Parathyroid adenoma (tissue), 2 donors: ENCODE results near the gene F7.
"Not testable (repeated sequence)": the region's sequence is repeated elsewhere in the genome, so short reads cannot be mapped to it uniquely, and the experiment has no call there.

Experiments used
- H2AFZ ChIP-seq: fragments of 300-600 bp; sonication (generic); one replicate; pipeline ENCODE4 v1.7.0; 2017; ENCODE audit warnings: antibody characterized with exemption, mild to moderate bottlenecking
- H3K27ac ChIP-seq: fragments of 300-600 bp; sonication (generic); one replicate; pipeline ENCODE4 v1.7.0; 2017
- H3K27me3 ChIP-seq: fragments of 300-600 bp; sonication (generic); one replicate; pipeline ENCODE4 v1.7.0; 2017; ENCODE audit warnings: low read length; ENCODE audit not compliant: control insufficient read depth, insufficient read depth
- H3K36me3 ChIP-seq: fragments of 300-600 bp; sonication (generic); one replicate; pipeline ENCODE4 v1.7.0; 2017; ENCODE audit warnings: low read length; ENCODE audit not compliant: control insufficient read depth, insufficient read depth
- H3K4me1 ChIP-seq: fragments of 300-600 bp; sonication (generic); one replicate; pipeline ENCODE4 v1.7.0; 2017; ENCODE audit warnings: control low read depth
- H3K4me2 ChIP-seq: fragments of 300-600 bp; sonication (generic); one replicate; pipeline ENCODE4 v1.7.0; 2017; ENCODE audit warnings: low read length
- H3K4me3 ChIP-seq: fragments of 300-600 bp; sonication (generic); one replicate; pipeline ENCODE4 v1.7.0; 2017; ENCODE audit warnings: low read depth, low read length
- H3K79me2 ChIP-seq: fragments of 300-600 bp; sonication (generic); one replicate; pipeline ENCODE4 v1.7.0; 2017; ENCODE audit warnings: control low read depth
- H3K9ac ChIP-seq: fragments of 300-600 bp; sonication (generic); one replicate; pipeline ENCODE4 v1.7.0; 2017; ENCODE audit warnings: mild to moderate bottlenecking
- H3K9me3 ChIP-seq: fragments of 300-600 bp; sonication (generic); one replicate; pipeline ENCODE4 v1.7.0; 2017; ENCODE audit warnings: low read length; ENCODE audit not compliant: control insufficient read depth
- CTCF ChIP-seq: fragments of 300-600 bp; sonication (generic); IDR thresholded peaks from one replicate; pipeline ENCODE4 v1.7.0; 2017; ENCODE audit warnings: antibody characterized with exemption, mild to moderate bottlenecking
- donor health status: primary hyperparathyroidism.

Gene F7

DNA sequence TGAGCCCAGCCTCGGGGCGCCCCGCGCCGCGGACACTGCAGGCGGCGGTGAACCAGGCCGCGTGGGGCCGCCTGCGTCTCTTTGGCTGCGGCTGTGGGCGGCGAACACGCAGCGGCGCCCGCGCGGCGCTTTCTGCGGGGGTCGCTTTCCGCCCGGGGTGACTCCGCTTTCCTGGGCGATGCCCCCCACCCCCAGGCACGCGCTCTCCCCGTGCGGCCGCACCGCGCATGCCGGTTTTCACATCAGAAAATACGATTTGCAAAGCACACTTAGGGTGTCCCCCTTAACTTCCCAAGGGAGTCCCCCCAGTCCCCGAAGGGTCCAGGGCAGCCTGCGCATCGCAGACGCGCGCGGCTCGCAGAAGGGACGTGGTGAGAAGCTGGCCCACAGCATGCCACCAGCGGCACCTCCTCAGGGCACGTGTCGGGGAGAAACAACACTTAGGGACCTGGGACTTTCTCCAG, 5.3 kb downstream of the F7 start:
- no peak for TF ChIP-seq CTCF
- no peak overlapping the region for H3K9ac ChIP-seq
- H3K4me1 ChIP-seq, result no peaks in the 10 kb centered on the region
- H3K9me3 ChIP-seq, result no peaks in the 10 kb centered on the region
- no peaks in the 10 kb centered on the region for H3K27me3 ChIP-seq
- peak overlapping the region; percentile 48 for H3K4me3 ChIP-seq
- peak overlapping the region; percentile 74 for H3K4me2 ChIP-seq
- H3K36me3 ChIP-seq, result no peaks in the 10 kb centered on the region
- H3K27ac ChIP-seq, result no peak overlapping the region
- peak overlapping the region; percentile 56 for H2AFZ ChIP-seq
- H3K79me2 ChIP-seq, result no peaks in the 10 kb centered on the region

GRCh38 chr13:113111821-113112220, 6.2 kb downstream of the F7 start:
- not testable (repeated sequence) for H2AFZ ChIP-seq, H3K79me2 ChIP-seq, H3K4me1 ChIP-seq, H3K9ac ChIP-seq, H3K27ac ChIP-seq, H3K4me3 ChIP-seq, H3K27me3 ChIP-seq, H3K36me3 ChIP-seq, H3K9me3 ChIP-seq, H3K4me2 ChIP-seq

- not testable (repeated sequence) for H3K27me3 ChIP-seq, H3K79me2 ChIP-seq, H3K27ac ChIP-seq, H3K4me1 ChIP-seq, H3K36me3 ChIP-seq, H2AFZ ChIP-seq, H3K9ac ChIP-seq, H3K9me3 ChIP-seq, H3K4me3 ChIP-seq, H3K4me2 ChIP-seq
Observed at GRCh38 chr13:113112475-113112874, 6.9 kb downstream of the F7 start.

GRCh38 chr13:113112893-113113845, 7.6 kb downstream of the F7 start:
- Histone ChIP-seq H3K27me3 (no peaks in the 10 kb centered on the region), H3K4me3 (no peak overlapping the region), H3K27ac (no peak overlapping the region), H3K9ac (no peak overlapping the region), H3K4me1 (no peaks in the 10 kb centered on the region), H3K36me3 (no peaks in the 10 kb centered on the region), H3K9me3 (no peaks in the 10 kb centered on the region), H3K4me2 (no peak overlapping the region), H2AFZ (no peak overlapping the region), H3K79me2 (no peaks in the 10 kb centered on the region)
- no peak for TF ChIP-seq CTCF

- H3K36me3 ChIP-seq, result no peaks in the 10 kb centered on the region
- H2AFZ ChIP-seq, result no peak overlapping the region
- no peak overlapping the region for H3K9ac ChIP-seq
- no peak overlapping the region for H3K4me2 ChIP-seq
- H3K9me3 ChIP-seq, result no peaks in the 10 kb centered on the region
- no peaks in the 10 kb centered on the region for H3K79me2 ChIP-seq
- H3K27me3 ChIP-seq, result no peaks in the 10 kb centered on the region
- H3K4me1 ChIP-seq, result no peaks in the 10 kb centered on the region
- no peak overlapping the region for H3K27ac ChIP-seq
- no peak for TF ChIP-seq CTCF
- H3K4me3 ChIP-seq, result no peak overlapping the region
Observed at GRCh38 chr13:113113846-113114271, 8.3 kb downstream of the F7 start.
